HG03097 (cell line): ENCODE results near the gene MIDN.

Experiments used
- ATAC-seq: cut with Tn5 transposase; IDR thresholded peaks from one replicate; pipeline ENCODE4 v1.9.1; 2021; ENCODE audit not compliant: unreplicated experiment, low FRiP score

Gene MIDN

DNA sequence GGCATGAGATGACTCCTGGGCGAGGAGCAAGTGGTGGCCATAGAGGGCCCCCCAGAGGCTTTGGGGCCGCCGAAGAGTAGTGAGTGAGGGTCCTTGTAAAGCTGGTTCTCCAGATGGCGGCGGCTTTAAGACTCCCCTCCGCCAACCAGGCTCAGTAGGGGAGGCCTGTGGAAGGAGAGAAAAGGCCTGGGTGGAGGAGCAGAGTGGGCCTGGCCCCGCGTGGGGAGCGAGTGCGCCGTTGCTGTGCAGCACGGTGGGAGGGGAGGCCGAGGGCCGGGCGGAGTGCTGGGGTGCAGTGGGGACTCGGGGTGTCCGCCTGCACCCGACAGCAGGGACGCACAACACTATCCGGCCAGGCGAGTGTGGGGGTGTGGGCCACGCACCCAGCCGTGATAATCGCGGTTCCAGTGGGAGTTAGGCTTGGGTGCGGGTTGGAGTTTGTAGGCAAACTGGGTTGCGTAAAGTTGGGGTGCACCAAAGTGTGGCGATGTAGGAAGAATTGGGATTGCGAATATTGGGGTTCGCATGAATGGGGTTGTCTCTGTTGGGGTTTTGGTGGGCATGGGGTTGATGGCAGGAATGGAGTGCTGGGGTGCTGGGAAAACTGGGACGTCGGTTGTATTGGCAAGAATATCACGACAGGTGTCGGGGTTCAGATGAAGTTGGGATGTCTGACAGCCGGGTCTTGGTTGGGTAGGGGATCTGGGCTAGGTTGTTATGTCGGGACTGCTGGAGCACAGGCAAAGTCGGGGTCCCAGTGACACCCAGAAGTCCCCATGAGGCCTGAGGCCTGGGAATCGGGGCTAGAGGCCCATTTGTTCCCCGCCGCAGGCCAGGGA lies 20.1 kb downstream of the MIDN start:
- no peak for ATAC-seq

DNA sequence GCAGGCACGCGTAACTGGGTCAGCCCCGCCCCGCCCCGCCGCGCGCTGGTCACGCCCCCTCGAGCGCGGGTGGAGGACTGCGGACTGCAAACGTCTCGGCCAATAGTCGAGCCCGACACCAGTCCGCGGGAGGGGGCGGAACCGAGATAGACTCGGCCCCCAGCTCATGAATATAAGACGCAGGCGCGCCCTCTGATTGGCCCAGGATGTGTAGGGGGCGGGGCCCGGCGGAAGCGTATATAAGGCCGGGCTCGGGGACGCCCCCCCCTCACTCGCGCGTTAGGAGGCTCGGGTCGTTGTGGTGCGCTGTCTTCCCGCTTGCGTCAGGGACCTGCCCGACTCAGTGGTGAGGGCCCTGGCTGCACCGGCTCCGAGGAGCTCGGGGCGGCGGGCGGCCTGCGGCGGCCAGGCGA lies 20.7 kb downstream of the MIDN start, which contains the start of gene CIRBP:
Gene CIRBP, plus strand, starts transcription at position 268 of the 413 bp plus-strand sequence. CDS start 1,602 bp downstream, outside the sequence.
- peak; percentile 59 for ATAC-seq

DNA sequence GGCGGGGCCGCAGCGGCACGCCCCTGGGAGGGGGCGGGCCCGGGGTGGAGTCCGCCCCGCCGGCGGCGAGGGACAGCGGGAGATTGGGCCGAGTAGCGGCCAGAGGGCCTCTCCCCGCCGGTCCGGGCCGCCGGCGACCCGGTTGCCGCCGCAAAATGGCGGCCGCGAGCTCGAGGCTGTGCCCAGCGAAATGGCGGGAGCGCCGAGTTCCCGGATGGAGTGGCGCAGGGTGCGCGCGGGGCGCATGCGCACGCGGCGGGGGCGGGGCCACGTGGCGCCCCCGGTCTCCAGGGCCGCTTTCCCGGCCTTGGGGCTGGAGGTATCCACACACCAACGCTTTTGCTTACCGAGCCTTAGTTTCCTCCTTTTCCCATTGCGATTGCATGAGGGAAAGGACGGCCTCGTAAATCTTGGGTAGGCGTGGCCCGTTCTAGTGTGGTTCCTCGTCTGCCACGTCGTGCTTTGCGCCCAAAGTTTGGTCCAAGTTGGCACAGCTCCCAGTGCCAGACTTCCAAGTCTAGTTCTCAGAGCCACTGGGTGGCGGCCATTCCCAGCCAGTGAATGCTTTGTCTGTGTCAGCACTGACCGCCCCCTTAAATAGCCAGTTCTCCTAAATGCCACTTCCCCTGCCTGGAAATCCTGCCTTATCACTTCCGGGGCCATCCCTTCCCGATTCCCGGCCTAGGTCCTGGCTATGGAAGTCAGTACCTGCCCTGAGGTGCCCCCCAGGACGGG lies 21.3 kb downstream of the MIDN start:
- ATAC-seq = peak; percentile 27

DNA sequence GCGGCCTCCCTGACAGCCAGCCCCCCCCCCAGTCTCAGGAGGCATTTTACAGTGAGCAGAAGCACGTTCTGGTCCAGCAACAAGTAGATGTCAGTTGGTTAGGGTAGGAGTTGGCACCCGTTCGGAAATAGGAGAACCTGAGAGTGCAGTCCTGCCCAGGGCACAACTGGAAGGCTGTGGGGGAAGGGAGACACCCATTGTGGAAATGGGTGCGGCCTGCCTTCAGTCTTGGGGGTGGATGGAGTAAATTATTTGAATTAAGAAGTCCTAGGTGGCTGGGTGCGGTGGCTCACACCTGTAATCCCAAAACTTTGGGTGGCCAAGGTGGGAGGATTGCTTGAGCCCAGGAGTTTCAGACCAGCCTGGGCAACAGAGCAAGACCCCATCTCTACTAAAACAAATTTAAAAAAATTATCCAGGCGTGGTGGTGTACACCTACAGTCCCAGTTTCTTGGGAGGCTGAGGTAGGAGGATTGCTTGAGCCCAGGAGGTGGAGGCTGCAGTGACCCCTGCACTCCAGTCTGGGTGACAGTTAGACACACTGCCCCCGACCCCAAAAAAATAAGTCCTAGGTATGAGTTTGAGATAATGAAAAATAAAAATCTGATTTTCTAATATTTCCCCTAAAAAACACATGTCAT lies 21.9 kb downstream of the MIDN start:
- no peak for ATAC-seq

DNA sequence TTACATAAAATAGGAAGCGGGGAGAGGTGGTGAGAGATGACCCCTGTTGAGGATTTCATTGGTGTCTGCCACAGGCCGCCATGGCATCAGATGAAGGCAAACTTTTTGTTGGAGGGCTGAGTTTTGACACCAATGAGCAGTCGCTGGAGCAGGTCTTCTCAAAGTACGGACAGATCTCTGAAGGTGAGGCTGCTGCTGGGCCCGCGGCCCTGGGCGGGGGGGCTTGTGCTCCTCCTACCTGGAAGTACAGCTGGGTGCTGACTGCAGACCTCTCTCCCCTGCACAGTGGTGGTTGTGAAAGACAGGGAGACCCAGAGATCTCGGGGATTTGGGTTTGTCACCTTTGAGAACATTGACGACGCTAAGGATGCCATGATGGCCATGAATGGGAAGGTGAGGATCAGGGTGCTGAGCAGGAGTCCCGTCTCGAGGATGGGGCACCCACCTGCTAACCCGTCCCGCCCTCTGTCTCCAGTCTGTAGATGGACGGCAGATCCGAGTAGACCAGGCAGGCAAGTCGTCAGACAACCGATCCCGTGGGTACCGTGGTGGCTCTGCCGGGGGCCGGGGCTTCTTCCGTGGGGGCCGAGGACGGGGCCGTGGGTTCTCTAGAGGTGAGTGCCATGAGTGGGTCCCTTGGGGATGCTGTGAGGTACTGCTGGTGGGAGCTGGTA lies 22.6 kb downstream of the MIDN start:
- no peak for ATAC-seq

DNA sequence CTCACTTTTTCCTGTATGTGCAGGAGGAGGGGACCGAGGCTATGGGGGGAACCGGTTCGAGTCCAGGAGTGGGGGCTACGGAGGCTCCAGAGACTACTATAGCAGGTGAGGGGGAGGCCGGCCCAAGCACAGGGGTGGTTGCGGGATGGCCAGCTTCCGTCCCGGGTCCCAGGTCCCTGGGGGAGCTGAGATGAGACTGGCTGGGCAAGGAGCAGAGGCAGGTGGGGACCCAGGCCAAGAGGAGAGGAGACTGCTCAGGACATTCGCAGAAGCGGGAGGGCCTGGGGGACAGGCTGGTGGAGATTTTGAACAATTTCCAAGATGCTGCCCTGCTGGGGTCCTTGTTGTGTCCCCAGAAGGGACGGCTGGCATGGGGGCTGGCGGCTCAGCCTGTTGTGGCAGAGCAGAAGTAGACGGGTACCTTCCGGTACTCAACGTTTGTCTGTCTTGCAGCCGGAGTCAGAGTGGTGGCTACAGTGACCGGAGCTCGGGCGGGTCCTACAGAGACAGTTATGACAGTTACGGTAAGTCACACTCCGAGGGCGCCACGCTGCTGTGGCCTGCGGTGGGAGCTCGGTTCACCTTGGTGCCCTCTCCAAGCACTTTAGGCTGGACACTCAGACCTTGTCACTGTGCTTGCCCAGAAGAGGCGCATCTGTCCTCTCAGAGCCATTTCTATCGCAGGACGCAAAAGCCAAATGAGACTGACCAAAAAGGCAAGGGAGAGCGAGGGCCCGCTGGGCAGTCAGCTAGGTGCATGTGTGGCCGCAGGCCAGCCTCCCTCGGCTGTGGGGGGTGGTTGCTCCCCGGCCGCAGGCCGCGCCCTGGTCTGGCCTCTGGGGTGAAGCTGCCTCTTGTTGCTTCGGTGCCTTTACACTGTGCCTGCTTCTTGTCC lies 23.4 kb downstream of the MIDN start:
- ATAC-seq = no peak

DNA sequence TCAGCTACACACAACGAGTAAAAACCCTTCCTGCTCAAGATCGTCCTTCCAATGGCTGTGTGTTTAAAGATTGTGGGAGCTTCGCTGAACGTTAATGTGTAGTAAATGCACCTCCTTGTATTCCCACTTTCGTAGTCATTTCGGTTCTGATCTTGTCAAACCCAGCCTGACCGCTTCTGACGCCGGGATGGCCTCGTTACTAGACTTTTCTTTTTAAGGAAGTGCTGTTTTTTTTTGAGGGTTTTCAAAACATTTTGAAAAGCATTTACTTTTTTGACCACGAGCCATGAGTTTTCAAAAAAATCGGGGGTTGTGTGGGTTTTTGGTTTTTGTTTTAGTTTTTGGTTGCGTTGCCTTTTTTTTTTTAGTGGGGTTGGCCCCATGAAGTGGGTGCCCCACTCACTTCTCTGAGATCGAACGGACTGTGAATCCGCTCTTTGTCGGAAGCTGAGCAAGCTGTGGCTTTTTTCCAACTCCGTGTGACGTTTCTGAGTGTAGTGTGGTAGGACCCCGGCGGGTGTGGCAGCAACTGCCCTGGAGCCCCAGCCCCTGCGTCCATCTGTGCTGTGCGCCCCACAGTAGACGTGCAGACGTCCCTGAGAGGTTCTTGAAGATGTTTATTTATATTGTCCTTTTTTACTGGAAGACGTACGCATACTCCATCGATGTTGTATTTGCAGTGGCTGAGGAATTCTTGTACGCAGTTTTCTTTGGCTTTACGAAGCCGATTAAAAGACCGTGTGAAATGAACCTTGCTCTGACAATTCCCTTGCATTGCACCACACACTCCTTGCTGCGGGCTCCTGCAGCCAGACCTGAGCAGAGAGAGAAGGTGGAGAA lies 24.3 kb downstream of the MIDN start:
- no peak for ATAC-seq

DNA sequence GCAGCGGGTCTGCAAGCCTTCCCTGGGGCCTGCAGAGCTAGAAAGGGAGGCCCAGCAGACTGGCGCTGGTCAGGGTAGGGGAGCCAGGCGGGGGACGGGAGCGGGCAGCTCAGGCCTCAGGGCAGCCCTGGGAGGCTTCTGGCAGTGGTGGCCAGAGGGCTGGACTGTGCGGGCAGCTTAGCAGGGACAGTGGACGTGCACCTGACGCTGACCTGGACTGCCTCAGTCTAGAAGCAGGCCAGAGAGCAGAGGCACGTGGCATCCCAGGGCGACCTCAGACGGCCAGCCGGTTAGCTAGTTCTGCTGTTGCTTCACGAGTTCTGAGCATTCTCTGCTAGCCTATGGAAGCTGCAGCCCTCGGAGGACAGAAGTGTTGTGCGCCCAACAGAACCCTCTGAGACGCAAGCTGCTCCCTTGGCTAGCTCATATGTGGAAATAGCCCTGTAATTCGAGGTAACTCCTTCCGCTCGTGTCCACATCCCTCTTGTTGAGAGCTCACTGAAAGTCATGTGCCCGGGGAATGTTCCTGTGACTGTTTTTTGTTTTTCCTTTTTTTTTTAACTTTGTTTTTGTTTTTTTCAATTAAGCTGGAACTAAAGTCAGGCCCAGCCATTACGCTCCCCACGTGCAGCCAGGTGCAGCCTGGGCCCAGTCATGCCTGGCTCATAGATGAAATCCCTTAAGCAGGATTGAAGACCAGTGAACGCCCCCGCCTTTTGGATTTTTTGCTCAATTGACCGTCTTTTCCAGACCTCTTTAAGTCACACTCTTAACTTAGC lies 25.1 kb downstream of the MIDN start:
- ATAC-seq = no peak

DNA sequence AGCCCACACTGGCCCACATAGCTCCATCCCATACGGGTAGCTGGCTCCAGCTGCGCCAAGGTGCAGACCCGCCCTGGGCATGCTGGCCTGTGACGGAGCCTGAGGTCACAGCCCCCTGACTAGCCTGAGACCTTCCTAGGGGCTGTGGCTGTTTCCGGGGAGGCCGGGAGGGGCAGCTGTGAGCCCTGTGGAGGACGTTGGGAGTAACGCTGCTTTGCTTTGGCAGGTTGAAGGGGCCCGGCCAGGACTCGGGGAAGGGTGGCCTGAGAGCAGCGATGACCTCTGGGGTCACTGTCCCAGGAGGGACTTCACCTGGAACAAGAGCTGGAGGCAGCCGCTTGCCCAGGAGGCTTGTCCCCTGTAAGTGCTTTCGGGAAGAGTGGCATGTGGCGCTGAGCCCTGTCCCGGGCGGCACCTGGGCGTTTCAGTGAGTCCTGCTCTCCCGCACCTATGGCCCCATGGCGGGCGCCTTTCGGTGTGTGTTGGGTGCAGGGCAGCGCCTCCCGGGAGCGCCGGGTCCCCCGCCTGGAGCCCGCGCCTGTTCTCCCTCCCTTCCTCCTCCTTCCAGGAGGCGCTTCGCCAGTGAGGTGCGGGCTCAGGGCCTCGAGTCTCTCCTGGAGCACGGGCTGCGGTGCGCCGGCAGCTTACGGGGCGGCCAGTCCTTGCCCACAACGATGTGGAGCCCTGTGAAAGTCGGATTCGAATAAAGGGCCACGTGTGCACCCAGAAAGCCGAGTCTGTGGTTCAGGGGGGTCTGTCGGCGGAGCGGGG lies 25.9 kb downstream of the MIDN start:
- ATAC-seq = no peak

DNA sequence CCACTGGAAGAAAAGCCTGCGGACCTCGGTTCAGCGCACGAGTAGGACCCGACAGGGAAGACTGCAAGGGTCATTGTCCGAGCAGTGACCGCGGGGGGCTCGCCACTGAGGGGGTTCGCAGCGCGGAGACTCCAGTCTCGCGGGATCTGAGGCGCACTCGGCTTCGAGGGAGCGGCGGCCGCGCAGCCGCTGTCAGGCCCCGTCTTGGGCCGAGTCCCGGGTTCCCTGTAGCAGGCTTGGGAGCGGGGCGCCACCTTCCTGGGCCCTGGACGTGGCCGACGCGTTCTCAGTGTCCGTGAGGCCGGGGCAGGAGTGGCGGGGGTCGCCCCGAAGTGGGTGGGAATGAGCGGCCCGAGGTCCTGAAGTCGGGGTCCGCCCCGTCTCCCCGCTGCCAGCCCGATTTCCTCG lies 26.5 kb downstream of the MIDN start:
- no peak for ATAC-seq

DNA sequence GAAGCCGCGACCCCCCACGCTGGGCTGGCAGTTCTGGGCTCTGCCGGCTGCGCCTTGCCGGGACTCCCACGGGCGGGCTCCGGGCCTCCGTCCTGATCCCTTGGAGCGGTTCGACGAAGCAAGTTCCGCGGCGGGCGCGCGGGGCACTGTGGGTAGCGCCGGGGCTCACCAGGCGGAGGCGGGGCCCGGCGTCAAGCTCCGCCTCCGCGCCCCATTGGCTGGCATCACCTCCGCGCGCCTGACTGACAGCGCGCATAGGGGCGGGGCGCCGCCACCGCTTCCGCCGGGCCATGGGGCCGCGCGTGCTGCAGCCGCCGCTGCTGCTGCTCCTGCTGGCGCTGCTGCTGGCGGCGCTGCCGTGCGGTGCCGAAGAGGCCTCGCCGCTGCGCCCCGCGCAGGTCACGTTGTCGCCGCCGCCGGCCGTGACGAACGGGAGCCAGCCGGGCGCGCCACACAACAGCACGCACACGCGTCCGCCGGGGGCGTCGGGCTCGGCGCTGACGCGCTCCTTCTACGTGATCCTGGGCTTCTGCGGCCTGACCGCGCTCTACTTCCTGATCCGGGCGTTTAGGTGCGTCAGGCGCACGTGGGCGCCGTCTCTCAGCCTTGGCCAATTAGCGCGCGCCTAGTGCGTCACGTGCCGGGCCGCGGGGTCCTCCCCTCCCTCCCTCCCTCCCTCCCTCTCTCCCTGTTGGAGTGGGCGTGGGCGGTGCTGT lies 27.0 kb downstream of the MIDN start, which contains the start of gene FAM174C:
Gene FAM174C, plus strand, starts transcription at position 271 of the 716 bp plus-strand sequence. Its CDS starts 20 bp downstream, at position 291.
- peak; percentile 60 for ATAC-seq

DNA sequence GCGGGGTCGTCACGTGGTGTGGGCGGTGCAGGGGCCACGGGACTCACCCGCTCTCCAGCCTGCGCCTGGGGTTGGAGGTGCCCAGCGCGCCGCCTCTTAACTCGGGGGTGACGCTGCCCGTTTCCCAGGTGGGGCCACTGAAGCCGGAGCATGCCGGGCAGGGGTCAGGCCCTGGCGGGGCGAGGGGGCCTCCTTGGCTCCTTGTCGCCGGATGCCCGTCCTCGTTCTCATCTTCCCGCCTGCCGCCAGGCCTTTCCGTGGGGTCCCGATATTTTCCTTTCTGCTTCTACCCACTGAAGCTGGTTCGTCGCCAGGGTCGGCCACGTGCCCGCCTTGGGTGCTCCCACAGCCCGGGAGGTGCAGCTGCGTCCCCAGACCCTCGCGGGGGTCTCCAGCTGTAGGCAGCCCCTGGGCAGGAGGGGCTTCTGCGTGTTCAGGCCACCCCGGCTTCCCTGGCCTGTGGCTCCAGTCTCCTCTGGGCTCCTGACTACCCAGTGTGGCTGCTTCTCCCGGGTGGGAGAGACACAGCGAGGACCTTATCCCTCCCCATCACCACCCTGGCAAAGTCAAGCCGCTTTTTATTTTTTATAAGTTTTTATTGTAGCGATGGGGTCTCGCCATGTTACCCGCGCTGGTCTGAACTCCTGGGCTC lies 27.7 kb downstream of the MIDN start:
- ATAC-seq = no peak

DNA sequence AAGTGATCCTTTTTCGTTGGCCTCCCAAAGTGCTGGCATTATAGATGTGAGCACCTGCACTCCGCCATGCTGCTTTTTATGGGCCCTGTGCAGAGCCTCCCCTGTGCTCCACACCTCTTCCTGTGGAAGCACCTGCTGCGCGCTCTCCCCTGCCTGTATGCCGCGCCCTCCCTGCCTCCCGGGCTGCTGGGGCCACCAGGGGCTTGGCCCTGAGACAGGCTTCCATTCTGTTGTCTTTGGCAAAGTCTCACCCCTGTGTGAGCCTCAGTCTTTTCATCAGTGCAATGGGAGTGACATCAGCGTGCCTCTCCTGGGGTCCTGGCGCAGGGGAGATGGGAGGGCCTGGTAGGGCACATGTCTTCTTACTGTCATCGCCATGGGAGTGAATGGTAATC lies 28.2 kb downstream of the MIDN start:
- ATAC-seq = no peak

DNA sequence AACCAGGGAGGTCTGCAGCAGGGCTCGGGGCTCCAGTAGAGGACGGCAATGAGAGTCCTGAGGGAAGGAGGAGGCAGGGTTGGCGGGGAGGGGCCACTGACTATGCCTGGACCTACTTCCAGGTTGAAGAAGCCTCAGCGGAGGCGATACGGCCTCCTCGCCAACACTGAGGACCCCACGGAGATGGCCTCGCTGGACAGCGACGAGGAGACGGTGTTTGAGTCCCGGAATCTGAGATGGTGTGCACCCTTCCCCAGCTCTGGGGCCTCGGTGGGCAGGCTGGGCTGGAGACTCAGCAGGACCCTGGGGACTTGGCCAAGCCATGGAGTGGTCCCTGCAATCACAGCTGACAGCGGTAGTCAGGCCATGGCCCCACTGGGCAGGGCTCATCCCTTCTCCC lies 28.7 kb downstream of the MIDN start:
- no peak for ATAC-seq

DNA sequence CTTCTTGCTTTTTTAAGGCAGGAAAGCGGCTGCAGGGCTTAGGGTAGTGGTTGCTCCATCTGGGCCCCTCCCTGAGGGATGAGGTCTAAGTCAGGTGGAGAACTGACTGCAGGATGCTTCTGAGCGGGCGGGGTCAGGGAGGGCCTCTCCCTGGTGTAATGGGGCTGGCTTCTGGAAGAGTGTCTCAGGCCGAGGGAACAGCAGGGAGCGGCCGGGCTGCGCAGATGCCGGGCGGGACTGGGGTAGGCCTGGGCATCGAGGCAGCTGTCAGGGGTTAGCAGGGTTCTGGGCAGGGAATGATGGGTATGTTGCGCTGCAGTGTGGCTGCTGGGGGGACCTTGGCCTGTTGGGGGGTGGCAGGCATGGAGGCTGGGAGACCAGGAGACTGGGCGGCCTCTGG lies 29.7 kb downstream of the MIDN start:
- no peak for ATAC-seq
